ENCODE measurements around the gene TMEM72.
"Not testable (repeated sequence)": the region's sequence is repeated elsewhere in the genome, so short reads cannot be mapped to it uniquely, and the experiment has no call there.

Gene TMEM72

GRCh38 chr10:44911081-44911540 is at the start of gene TMEM72:
Gene TMEM72, plus strand, starts transcription at chr10:44911337. Its CDS starts 176 bp downstream, at chr10:44911513.
- DNase-seq, result no peak

- no peak for DNase-seq
Observed at GRCh38 chr10:44862006-44862751, 49.0 kb upstream of the TMEM72 start.

GRCh38 chr10:44862924-44863323 is 48.2 kb upstream of the TMEM72 start:
- DNase-seq, result no peak

- DNase-seq, result no peak
Observed at GRCh38 chr10:44863344-44864047, 47.6 kb upstream of the TMEM72 start.

GRCh38 chr10:44864051-44864450 is 47.1 kb upstream of the TMEM72 start:
- DNase-seq, result peak in 1 of 2 experiments; percentile 22

GRCh38 chr10:44864637-44865288 is 46.4 kb upstream of the TMEM72 start:
- peak; percentile 73 to 88 for DNase-seq

- DNase-seq, result no peak
Observed at GRCh38 chr10:44865289-44865671, 45.9 kb upstream of the TMEM72 start.

- not testable (repeated sequence) for DNase-seq
Observed at GRCh38 chr10:44866367-44866766, 44.8 kb upstream of the TMEM72 start.

- DNase-seq, result no peak
Observed at GRCh38 chr10:44870031-44870430, 41.1 kb upstream of the TMEM72 start.

- no peak for DNase-seq
Observed at GRCh38 chr10:44873160-44873559, 38.0 kb upstream of the TMEM72 start.

GRCh38 chr10:44874166-44874565 is 37.0 kb upstream of the TMEM72 start:
- DNase-seq, result no peak

- DNase-seq, result peak; percentile 74 to 75
Observed at GRCh38 chr10:44878706-44879530, 32.2 kb upstream of the TMEM72 start.

GRCh38 chr10:44879531-44879899 is 31.6 kb upstream of the TMEM72 start:
- DNase-seq, result no peak

- no peak for DNase-seq
Observed at GRCh38 chr10:44880090-44880715, 30.9 kb upstream of the TMEM72 start.

- no peak for DNase-seq
Observed at GRCh38 chr10:44881649-44882048, 29.5 kb upstream of the TMEM72 start.

GRCh38 chr10:44882166-44882720 is 28.9 kb upstream of the TMEM72 start:
- no peak for DNase-seq

GRCh38 chr10:44883593-44884331 is 27.4 kb upstream of the TMEM72 start:
- no peak for DNase-seq

- no peak for DNase-seq
Observed at GRCh38 chr10:44885710-44886109, 25.4 kb upstream of the TMEM72 start.

- DNase-seq, result no peak
Observed at GRCh38 chr10:44886966-44887365, 24.2 kb upstream of the TMEM72 start.

GRCh38 chr10:44888886-44889285 is 22.3 kb upstream of the TMEM72 start:
- no peak for DNase-seq

GRCh38 chr10:44889834-44890233 is 21.3 kb upstream of the TMEM72 start:
- DNase-seq, result no peak
